Ovary (tissue), 9 donors: ENCODE results near the gene REEP5. TPM values are rescaled to one million over a fixed set of nuclear protein-coding genes. Genes with fewer than 3 reads are reported as not detected.

Experiments used
- DNase-seq, 5 donors: peaks; one replicate each; pipeline ENCODE4 v3.0.0-alpha.2; 2019 to 2020
- H3K27ac ChIP-seq, 2 donors: fragments of 200-600 bp; one replicate each; pipeline versions ENCODE4 v1.5.1 to v1.8.0; 2019 to 2022
- H3K27me3 ChIP-seq: fragments of 200-600 bp; one replicate; pipeline ENCODE4 v1.8.0; 2022
- H3K36me3 ChIP-seq: fragments of 200-600 bp; sonication (generic); one replicate; pipeline ENCODE4 v1.5.1; 2019
- H3K4me1 ChIP-seq: one replicate; pipeline ENCODE4 v1.8.1; 2013; ENCODE audit warnings: mild to moderate bottlenecking, moderate library complexity; ENCODE audit not compliant: insufficient read depth
- H3K4me3 ChIP-seq: fragments of 200-600 bp; sonication (generic); one replicate; pipeline ENCODE4 v1.5.1; 2017
- H3K9me3 ChIP-seq, 2 donors: fragments of 200-600 bp in 1 of 2; sonication (generic) in 1 of 2; one replicate each; pipeline versions ENCODE4 v1.5.1 to v1.8.1; 2013 to 2019; ENCODE audit warnings: mild to moderate bottlenecking in 1 of 2, moderate library complexity in 1 of 2
- CTCF ChIP-seq, 3 donors: fragments of 450-650 bp in 2 of 3; fragments of 200-600 bp in 1 of 3; IDR thresholded peaks; one replicate each; pipeline versions ENCODE4 v1.5.1 to v1.8.0; 2016 to 2022; ENCODE audit warnings: antibody characterized with exemption in 3 of 3, mild to moderate bottlenecking in 1 of 3
- EP300 ChIP-seq: sonication (generic); formaldehyde crosslinking; IDR thresholded peaks from one replicate; pipeline ENCODE4 v1.6.1; 2017; ENCODE audit warnings: antibody characterized with exemption
- POLR2A ChIP-seq: fragments of 450-650 bp; IDR thresholded peaks from one replicate; pipeline ENCODE4 v1.6.1; 2017; ENCODE audit warnings: antibody characterized with exemption, mild to moderate bottlenecking, moderate library complexity
- WGBS, 3 donors: extraction: QIAGEN DNeasy Blood & Tissue Kit in 1 of 3; methylation state at CpG; one replicate each; pipeline versions ENCODE4 v1.1.5 to v1.1.7; 2013 to 2017; 5-methylcytosine and 5-hydroxymethylcytosine counted together
- intact Hi-C, 4 donors: fragments of 100-400 bp; cut with DNase I; formaldehyde crosslinking; loops; one replicate each; pipeline versions ENCODE4 v1.11.0 to v1.15.1; 2022 to 2023
- polyA plus RNA-seq, 2 donors: library from polyadenylated mRNA; stranded (reverse); fragments of 200-250 nt in 1 of 2; fragments of 350-450 nt in 1 of 2; fragmentation: Illumina TruSeq in 1 of 2; extraction: RNeasy Lipid Tissue Mini Kit (QIAGEN cat#74804) in 1 of 2; gene quantifications; one replicate each; pipeline ENCODE4 v1.2.3, GENCODE V29; 2013 to 2014
- total RNA-seq, 7 donors: library from RNA; depleted of rRNA in 2 of 7; stranded (reverse); fragments of >200 nt in 2 of 7; fragmentation: NEBNext Ultra II Directional in 3 of 7; extraction: Animal tissue kit (Norgen Biotek cat#: 25700) in 3 of 7; gene quantifications; one replicate each; pipeline versions ENCODE4 v1.1.0 to v1.2.4, GENCODE V29; 2016 to 2023
- donor health status: DM: no; HTN: no; CAD: no; lungs with moderate emphysema.
- donor health status: DM: no; HTN: no; CAD: no.
- donor health status: Bipolar disorder and iron deficiency.
- donor health status: DM: yes; HTN: yes; CAD: no.
- donor health status: DM: no; HTN: no; CAD: no.
- donor health status: DM: yes; HTN: yes; CAD: no.

The REEP5 gene
- total and polyA plus RNA-seq, 9 donors: 50.2 to 90.4 (median 67.6) TPM

GRCh38 chr5:112929336-112930081 lies 7.5 kb upstream of the REEP5 start:
- TF ChIP-seq CTCF (IDR thresholded peaks at IDR 0.05) (no peak), EP300 (no peak), POLR2A (no peak)
- Histone ChIP-seq H3K4me1 (no peaks in the 10 kb centered on the region), H3K9me3 (no peaks in the 10 kb centered on the region), H3K27me3 (no peaks in the 10 kb centered on the region), H3K27ac (no peak overlapping the region), H3K4me3 (no peak overlapping the region), H3K36me3 (no peaks in the 10 kb centered on the region)
- DNase-seq: no peak
- intact Hi-C loops: loop anchor here in 1 of 4 donors (10.0 kb wide), 1 partner anchor 375 kb away; no protein-coding TSS in a partner anchor
- WGBS, 3 donors: 91 to 95% (median 92%) methylated on average over 4 of the region's 4 CpGs

GRCh38 chr5:112923988-112924387 lies 2.0 kb upstream of the REEP5 start:
- H3K4me1 ChIP-seq: no peaks in the 10 kb centered on the region
- no peaks in the 10 kb centered on the region for H3K27me3 ChIP-seq
- TF ChIP-seq POLR2A (no peak), CTCF (IDR thresholded peaks at IDR 0.05) (no peak), EP300 (no peak)
- no peak overlapping the region for H3K27ac ChIP-seq
- intact Hi-C loops: loop anchor here in 1 of 4 donors (10.0 kb wide), 1 partner anchor 369 kb away; no protein-coding TSS in a partner anchor
- no peak overlapping the region for H3K4me3 ChIP-seq
- DNase-seq: no peak
- H3K9me3 ChIP-seq: no peaks in the 10 kb centered on the region
- 93 to 95% (median 94%) methylated on average over 6 of the region's 6 CpGs for WGBS, 3 donors
- no peaks in the 10 kb centered on the region for H3K36me3 ChIP-seq

- no peak for TF ChIP-seq EP300
- Histone ChIP-seq H3K27ac (no peak overlapping the region), H3K4me3 (no peak overlapping the region), H3K9me3 (no peaks in the 10 kb centered on the region), H3K4me1 (peaks cover 2% of the 10 kb centered on the region), H3K36me3 (no peaks in the 10 kb centered on the region), H3K27me3 (no peaks in the 10 kb centered on the region)
- no peak for DNase-seq
- WGBS, 3 donors: 51 to 54% (median 54%) methylated on average over 6 of the region's 6 CpGs
- intact Hi-C loops: loop anchor here in 1 of 4 donors (10.0 kb wide), 1 partner anchor 369 kb away; no protein-coding TSS in a partner anchor
These were observed 1.3 kb upstream of the REEP5 start for GRCh38 chr5:112923148-112923917.

- 0 to 1% (median 1%) methylated on average over 35 to 67 of the region's 68 CpGs for WGBS, 3 donors
- Histone ChIP-seq H3K36me3 (no peaks in the 10 kb centered on the region), H3K4me1 (peaks cover 5% of the 10 kb centered on the region), H3K9me3 (no peaks in the 10 kb centered on the region), H3K27me3 (no peaks in the 10 kb centered on the region), H3K4me3 (peak overlapping the region; percentile 97), H3K27ac (peak overlapping the region; percentile 96 to 98)
- no peak for TF ChIP-seq POLR2A
- TF ChIP-seq CTCF (IDR thresholded peaks at IDR 0.05): no peak
- no peak for TF ChIP-seq EP300
- intact Hi-C loops: loop anchor here in 1 of 4 donors (10.0 kb wide), 1 partner anchor 366 kb away; no protein-coding TSS in a partner anchor
- DNase-seq: peak; percentile 75 to 86 (median 81)
These were observed 798 bp downstream of the REEP5 start for GRCh38 chr5:112921026-112921832.
